Loucy (cell line): Measurements from ENCODE around the gene CYP4F22.
"Not testable (repeated sequence)": the region's sequence is repeated elsewhere in the genome, so short reads cannot be mapped to it uniquely, and the experiment has no call there.

Experiments used
- H2AFZ ChIP-seq: fragments of 200-600 bp; sonication (generic); 2 replicates; pipeline ENCODE4 v1.6.0; 2016; ENCODE audit warnings: antibody characterized with exemption, mild to moderate bottlenecking, low read length, moderate library complexity
- H3F3A ChIP-seq: fragments of 200-600 bp; 2 replicates; pipeline ENCODE4 v1.6.0; 2016; ENCODE audit warnings: antibody characterized with exemption, low read depth, mild to moderate bottlenecking
- H3K27me3 ChIP-seq: fragments of 200-600 bp; sonication (generic); 2 replicates; pipeline ENCODE4 v1.6.1; 2014; ENCODE audit warnings: low read length, mild to moderate bottlenecking; ENCODE audit not compliant: insufficient read depth, poor library complexity, severe bottlenecking
- H3K36me3 ChIP-seq: fragments of 200-600 bp; sonication (generic); 2 replicates; pipeline ENCODE4 v1.6.1; 2016; ENCODE audit warnings: low read length; ENCODE audit not compliant: insufficient read depth
- H3K4me1 ChIP-seq: fragments of 200-600 bp; sonication (generic); 2 replicates; pipeline ENCODE4 v1.5.1; 2014; ENCODE audit warnings: low read length, mild to moderate bottlenecking; ENCODE audit not compliant: insufficient read depth, poor library complexity, severe bottlenecking
- H3K4me2 ChIP-seq: fragments of 200-600 bp; sonication (generic); 2 replicates; pipeline ENCODE4 v1.6.0; 2014; ENCODE audit warnings: antibody characterized with exemption, low read length, low read depth, mild to moderate bottlenecking; ENCODE audit not compliant: poor library complexity, severe bottlenecking
- H3K4me3 ChIP-seq: fragments of 200-600 bp; sonication (generic); 2 replicates; pipeline ENCODE4 v1.5.1; 2014; ENCODE audit warnings: low read length, mild to moderate bottlenecking, mixed read lengths; ENCODE audit not compliant: poor library complexity, severe bottlenecking
- H3K79me2 ChIP-seq: fragments of 200-600 bp; sonication (generic); 2 replicates; pipeline ENCODE4 v1.6.1; 2014; ENCODE audit warnings: low read length; ENCODE audit not compliant: insufficient read depth
- H3K9ac ChIP-seq: fragments of 200-600 bp; sonication (generic); 2 replicates; pipeline ENCODE4 v1.6.0; 2014; ENCODE audit warnings: mild to moderate bottlenecking, low read depth, low read length, moderate library complexity; ENCODE audit not compliant: poor library complexity, severe bottlenecking
- H3K9me2 ChIP-seq: fragments of 200-600 bp; sonication (generic); replicated peaks from 2 replicates; pipeline ENCODE4 v1.6.1; 2016; ENCODE audit warnings: low read depth, low read length, mixed read lengths
- H3K9me3 ChIP-seq: fragments of 200-600 bp; sonication (generic); 2 replicates; pipeline ENCODE4 v1.6.1; 2014; ENCODE audit warnings: mild to moderate bottlenecking, antibody characterized with exemption, low read length, low read depth; ENCODE audit not compliant: insufficient read depth
- H4K20me1 ChIP-seq: fragments of 200-600 bp; sonication (generic); 2 replicates; pipeline ENCODE4 v1.6.0; 2014; ENCODE audit warnings: antibody characterized with exemption, low read length, mild to moderate bottlenecking; ENCODE audit not compliant: insufficient read depth, poor library complexity, severe bottlenecking
- CTCF ChIP-seq: fragments of 200-600 bp; sonication (generic); conservative IDR thresholded peaks from 2 replicates; pipeline ENCODE4 v1.5.1; 2014; ENCODE audit warnings: mild to moderate bottlenecking, antibody characterized with exemption, low read length
- EZH2phosphoT487 ChIP-seq: fragments of 200-600 bp; IDR thresholded peaks from 2 replicates; pipeline ENCODE4 v1.6.1; 2018; ENCODE audit warnings: antibody characterized with exemption, mild to moderate bottlenecking, moderate library complexity, borderline replicate concordance

Gene CYP4F22

GRCh38 chr19:15468675-15469512 lies 39.4 kb upstream of the CYP4F22 start:
- no peak overlapping the region for H2AFZ ChIP-seq
- TF ChIP-seq EZH2phosphoT487, result no peak
- no peak for TF ChIP-seq CTCF
- H3K79me2 ChIP-seq, result no peaks in the 10 kb centered on the region
- H3K4me3 ChIP-seq, result no peak overlapping the region
- no peaks in the 10 kb centered on the region for H3K9me3 ChIP-seq
- H3K9ac ChIP-seq, result no peak overlapping the region
- H4K20me1 ChIP-seq, result no peaks in the 10 kb centered on the region
- H3K9me2 ChIP-seq, result no peaks in the 10 kb centered on the region
- peaks cover 15% of the 10 kb centered on the region; the same call in 1 of the 2 replicates for H3F3A ChIP-seq
- no peaks in the 10 kb centered on the region for H3K36me3 ChIP-seq
- no peak overlapping the region for H3K4me2 ChIP-seq
- peaks cover 44% of the 10 kb centered on the region for H3K4me1 ChIP-seq
- H3K27me3 ChIP-seq, result no peaks in the 10 kb centered on the region

DNA sequence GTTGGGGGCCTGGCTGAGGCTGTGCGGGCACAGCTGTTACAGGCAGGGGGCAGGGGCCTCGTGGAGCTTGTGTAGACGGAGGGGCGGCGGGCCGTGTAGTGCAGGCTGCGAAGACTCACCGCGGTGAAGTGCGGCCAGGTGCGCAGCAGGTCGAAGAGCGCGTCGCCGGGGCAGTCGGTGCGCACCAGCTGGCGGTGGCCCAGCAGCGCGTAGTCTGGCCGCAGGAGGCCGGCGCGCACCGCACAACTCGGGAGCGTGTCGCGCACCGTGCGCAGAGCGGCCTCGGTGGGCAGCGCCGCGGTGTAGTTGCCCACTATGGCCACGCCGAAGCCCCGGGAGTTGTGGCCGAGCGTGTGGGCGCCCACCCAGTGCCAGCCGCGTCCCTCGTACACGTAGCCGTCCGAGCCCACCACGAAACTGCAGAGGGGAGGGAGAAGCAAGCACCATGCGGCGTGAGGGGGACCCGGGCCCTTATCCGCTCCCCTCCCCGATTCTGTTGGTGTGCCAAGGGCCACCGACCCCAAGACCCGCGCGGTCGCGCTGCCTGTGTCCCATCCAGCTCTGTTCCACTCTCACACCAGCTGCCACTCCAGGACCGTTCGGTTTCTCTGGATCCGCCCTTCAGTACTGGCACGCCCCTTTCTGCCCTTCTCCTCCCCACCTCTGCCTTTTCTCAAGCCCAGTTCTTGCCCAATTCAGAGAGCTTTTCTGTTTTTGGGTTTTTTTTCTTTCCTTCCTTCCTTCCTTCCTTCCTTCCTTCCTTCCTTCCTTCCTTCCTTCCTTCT lies 38.6 kb upstream of the CYP4F22 start:
- no peaks in the 10 kb centered on the region for H3K9me3 ChIP-seq
- no peak overlapping the region for H3K4me3 ChIP-seq
- no peaks in the 10 kb centered on the region for H3K27me3 ChIP-seq
- no peak overlapping the region for H3K4me2 ChIP-seq
- TF ChIP-seq CTCF (no peak), EZH2phosphoT487 (no peak)
- H3F3A ChIP-seq, result peaks cover 15% of the 10 kb centered on the region; the same call in 1 of the 2 replicates
- no peaks in the 10 kb centered on the region for H3K9me2 ChIP-seq
- H3K36me3 ChIP-seq, result no peaks in the 10 kb centered on the region
- no peak overlapping the region for H2AFZ ChIP-seq
- no peaks in the 10 kb centered on the region for H4K20me1 ChIP-seq
- H3K9ac ChIP-seq, result no peak overlapping the region
- H3K79me2 ChIP-seq, result no peaks in the 10 kb centered on the region
- H3K4me1 ChIP-seq, result peaks cover 41% of the 10 kb centered on the region

- H3K27me3 ChIP-seq, result no peaks in the 10 kb centered on the region
Measured at GRCh38 chr19:15471639-15472101, 36.7 kb upstream of the CYP4F22 start.

GRCh38 chr19:15473821-15474220 lies 34.5 kb upstream of the CYP4F22 start:
- not testable (repeated sequence) for H2AFZ ChIP-seq, H3K27me3 ChIP-seq, H3F3A ChIP-seq, H3K79me2 ChIP-seq, H3K36me3 ChIP-seq, H3K4me2 ChIP-seq, H3K4me3 ChIP-seq, H3K9me2 ChIP-seq, H3K9me3 ChIP-seq, H4K20me1 ChIP-seq, H3K9ac ChIP-seq
- peaks cover 21% of the 10 kb centered on the region for H3K4me1 ChIP-seq

More at GRCh38 chr19:15471639-15472101, 36.7 kb upstream of the CYP4F22 start:
- H3K9ac ChIP-seq, result no peak overlapping the region
- peaks cover 38% of the 10 kb centered on the region for H3K4me1 ChIP-seq
- peaks cover 10% of the 10 kb centered on the region; the same call in 1 of the 2 replicates for H3F3A ChIP-seq
- H3K36me3 ChIP-seq, result no peaks in the 10 kb centered on the region
- no peaks in the 10 kb centered on the region for H3K9me2 ChIP-seq
- no peak overlapping the region for H3K4me3 ChIP-seq
- H4K20me1 ChIP-seq, result no peaks in the 10 kb centered on the region
- no peak for TF ChIP-seq CTCF
- no peak for TF ChIP-seq EZH2phosphoT487
- no peak overlapping the region for H2AFZ ChIP-seq
- no peaks in the 10 kb centered on the region for H3K9me3 ChIP-seq
- no peaks in the 10 kb centered on the region for H3K79me2 ChIP-seq
- no peak overlapping the region for H3K4me2 ChIP-seq
